ENCODE measurements around the gene PHYHIPL.
"Not testable (repeated sequence)": the region's sequence is repeated elsewhere in the genome, so short reads cannot be mapped to it uniquely, and the experiment has no call there.

Gene PHYHIPL

DNA sequence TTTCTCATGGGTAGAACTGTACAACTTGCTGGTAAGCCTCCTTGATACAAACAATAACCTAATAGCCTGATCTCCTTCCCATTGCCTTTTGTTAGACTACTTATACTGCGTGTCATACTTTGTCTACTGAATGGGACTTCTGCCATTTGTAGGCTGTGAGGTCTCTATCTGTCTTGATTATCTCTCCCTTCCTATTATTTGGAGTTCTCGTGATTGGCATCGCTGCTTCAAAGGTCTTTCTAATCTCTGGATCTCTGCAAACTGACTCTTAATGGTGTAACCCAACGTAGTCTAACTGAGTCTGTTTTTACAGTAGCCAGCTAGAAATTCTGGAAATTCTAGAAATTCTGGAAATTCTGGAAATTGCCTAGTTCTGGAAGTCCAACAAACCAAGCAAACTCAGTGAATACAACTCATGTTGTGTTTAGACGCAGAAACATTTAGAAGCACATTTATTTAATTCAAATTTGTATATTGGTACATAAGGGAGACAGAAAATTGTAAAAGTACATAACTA is 29.8 kb downstream of the PHYHIPL start:
- no peak for DNase-seq (ENCODE audit: low spot score)

GRCh38 chr10:59212301-59212798 is 35.9 kb downstream of the PHYHIPL start:
- no peak for DNase-seq (ENCODE audit: low spot score)

- DNase-seq (ENCODE audit: low spot score), result no peak
Measured at GRCh38 chr10:59214160-59214559, 37.7 kb downstream of the PHYHIPL start.

GRCh38 chr10:59216178-59216869 is 39.9 kb downstream of the PHYHIPL start:
- no peak for DNase-seq (ENCODE audit: low spot score)

DNA sequence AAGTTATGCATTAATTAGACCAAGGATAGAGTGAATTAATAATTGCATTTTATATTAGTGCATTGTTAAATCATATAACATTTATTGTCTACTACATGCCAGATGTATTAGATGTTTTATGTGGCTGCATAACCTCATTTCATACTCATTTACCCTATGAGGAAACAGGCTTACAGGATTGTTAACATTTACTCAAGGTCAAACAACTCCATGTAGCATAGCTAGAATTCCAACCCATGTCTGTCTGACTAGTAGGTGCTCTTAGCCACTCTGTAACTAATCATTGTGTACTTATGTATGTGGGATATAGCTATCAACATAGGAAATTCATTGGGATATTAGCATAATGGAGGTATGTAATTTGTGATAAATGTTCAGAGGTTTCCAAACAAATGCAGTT is 46.3 kb downstream of the PHYHIPL start:
- DNase-seq (ENCODE audit: low spot score), result no peak

GRCh38 chr10:59223597-59223996 is 47.2 kb downstream of the PHYHIPL start:
- not testable (repeated sequence) for DNase-seq (ENCODE audit: low spot score)

- DNase-seq (ENCODE audit: low spot score), result no peak
Measured at GRCh38 chr10:59225211-59225610, 48.8 kb downstream of the PHYHIPL start.

DNA sequence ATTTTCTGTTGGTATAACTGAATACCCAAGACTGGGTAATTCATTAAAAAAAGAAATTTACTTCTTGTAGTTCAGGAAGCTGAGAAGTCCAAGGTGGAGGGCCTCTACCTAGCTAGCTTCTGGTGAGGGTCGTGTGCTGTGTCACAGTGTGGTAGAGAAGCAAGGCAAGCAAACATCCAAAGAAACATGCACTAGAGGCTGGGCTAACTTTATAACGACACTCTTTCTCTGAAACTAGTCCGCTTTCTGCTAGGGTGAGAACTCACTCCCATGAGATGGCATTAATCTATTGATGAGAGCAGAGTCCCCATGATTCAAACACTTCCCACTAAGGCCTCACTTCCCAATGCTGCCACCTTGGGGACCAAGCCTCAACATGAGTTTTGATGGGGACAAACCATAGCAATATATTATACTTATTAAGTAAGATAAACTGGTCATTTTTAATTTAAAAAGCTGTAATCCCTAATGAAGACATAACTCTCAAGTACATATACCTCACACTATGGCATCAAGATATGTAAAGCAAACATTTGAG is 50.8 kb downstream of the PHYHIPL start:
- no peak for DNase-seq (ENCODE audit: low spot score)

DNA sequence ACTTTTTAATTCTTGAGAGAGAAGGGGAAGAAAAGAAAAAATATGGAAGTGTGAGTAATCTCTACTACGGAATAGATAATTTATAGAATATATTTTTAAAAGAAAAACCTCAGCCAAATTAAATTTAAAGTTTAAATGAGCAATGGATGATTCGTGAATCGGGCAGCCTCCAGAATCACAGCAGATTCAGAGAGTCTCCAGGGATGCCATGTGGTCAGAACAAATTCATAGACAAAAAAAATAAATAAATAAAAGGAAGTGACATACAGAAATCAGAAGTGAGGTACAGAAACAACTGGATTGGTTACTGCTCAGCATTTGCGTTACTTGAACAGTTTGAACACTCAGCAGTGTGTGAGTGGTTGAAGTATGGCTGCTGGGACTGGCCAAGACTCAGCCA is 53.0 kb downstream of the PHYHIPL start:
- DNase-seq (ENCODE audit: low spot score), result no peak

DNA sequence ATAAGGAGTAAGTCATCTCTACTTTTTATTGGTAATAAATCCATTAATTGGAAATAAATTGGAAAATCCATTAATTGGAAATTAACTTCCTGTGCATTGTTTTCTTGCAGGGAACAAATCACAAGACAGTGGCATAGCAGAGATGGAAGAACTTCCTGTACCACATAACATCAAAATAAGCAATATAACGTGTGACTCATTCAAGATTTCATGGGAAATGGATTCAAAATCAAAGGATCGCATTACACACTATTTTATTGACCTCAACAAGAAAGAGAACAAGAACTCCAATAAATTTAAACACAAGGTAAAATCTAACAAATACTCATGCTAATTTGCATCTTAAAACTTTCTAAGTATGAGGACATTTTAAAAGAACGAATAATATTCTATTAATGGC is 57.8 kb downstream of the PHYHIPL start:
- DNase-seq (ENCODE audit: low spot score), result no peak

- peak; percentile 50 for DNase-seq (ENCODE audit: low spot score)
Measured at GRCh38 chr10:59234816-59235429, 58.5 kb downstream of the PHYHIPL start.

DNA sequence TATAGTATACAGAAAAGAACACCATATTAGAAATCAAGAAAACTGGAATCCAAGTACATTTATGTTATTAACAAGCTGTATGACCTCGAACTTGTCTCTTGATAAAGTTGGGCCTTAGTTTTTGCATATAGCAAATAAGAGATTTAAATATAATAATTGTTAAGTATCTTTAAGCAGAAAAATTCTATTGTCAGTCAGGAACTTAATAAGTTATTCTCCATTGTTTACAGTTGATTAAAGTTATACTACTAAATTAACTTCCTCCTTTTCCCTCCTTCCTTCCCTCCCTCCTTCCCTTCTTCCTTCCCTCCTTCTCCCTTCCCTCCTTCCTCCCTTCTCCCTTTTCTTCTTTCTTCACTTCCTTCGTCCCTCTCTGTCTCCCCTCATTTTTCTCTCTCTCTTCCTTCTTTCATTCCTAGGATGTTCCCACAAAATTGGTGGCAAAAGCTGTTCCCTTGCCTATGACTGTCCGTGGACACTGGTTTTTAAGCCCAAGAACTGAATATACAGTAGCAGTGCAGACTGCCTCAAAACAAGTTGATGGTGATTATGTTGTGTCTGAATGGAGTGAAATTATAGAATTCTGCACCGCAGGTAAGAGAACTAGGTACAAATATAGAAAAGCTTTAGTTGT is 59.7 kb downstream of the PHYHIPL start:
- DNase-seq (ENCODE audit: low spot score), result no peak

DNA sequence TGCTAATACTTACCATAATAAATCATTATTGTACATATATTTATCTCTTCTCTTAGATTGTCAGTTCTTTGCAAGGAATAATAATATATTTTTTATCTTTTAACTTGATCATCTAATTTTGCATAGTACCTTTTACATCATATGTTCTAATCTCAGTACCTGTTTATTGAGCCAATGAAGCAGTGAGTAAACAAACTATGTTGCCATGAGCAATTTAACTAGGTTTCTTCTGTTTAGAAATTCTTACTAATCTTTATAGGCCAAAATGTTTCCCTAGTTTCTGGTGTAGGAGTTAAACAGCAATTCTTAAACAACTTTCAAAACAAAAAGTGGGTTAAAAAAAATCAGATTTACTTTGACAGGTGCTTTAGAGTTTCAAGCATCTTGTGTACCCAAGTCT is 61.3 kb downstream of the PHYHIPL start:
- no peak for DNase-seq (ENCODE audit: low spot score)

GRCh38 chr10:59239108-59239507 is 62.7 kb downstream of the PHYHIPL start:
- not testable (repeated sequence) for DNase-seq (ENCODE audit: low spot score)

DNA sequence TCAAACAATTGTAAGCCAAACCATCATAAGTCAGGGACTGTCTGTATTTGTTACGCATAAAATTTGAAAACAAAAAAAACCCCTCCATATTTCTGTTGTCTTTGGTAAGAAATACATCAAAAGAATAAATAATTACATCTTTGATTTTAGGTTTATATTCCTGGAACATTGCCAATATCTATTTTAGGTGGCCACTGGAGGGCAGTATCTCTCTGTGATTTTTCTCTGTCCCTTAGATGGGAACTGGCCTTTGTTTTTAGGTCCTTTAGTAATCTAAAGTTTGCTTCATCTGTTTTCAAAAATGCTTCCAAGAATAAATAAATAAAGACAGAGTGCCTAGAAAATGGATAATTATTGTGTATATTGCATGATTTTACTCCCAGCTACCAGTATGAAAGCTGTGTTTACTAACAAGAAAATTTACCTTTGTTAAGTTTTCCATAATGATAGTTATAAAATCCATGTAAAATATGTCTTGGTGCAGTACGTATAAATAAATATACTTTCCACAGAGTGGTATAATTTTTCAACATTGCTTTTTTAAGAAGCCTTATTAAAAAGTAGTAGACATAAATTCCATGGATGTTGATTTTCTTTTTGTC is 64.2 kb downstream of the PHYHIPL start:
- peak; percentile 40 for DNase-seq (ENCODE audit: low spot score)

GRCh38 chr10:59242057-59242456 is 65.6 kb downstream of the PHYHIPL start:
- no peak for DNase-seq (ENCODE audit: low spot score)

DNA sequence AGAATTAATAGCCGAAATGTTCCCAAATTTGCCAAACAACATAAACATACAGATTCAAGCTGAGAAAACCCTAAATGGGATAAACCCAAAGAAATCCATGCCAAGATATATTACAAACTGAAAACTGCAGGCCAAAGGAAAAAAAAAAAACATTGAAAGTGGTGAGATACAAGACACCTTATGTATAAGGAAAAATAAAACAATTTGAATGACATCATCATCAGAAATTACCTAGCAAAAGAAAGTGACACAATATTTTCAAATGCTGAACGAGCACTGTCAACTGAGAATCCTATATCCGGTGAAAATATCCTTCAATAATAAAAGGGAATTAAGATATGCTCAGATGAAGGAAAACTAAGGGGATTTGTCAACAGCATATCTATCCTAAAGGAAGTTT is 66.5 kb downstream of the PHYHIPL start:
- DNase-seq (ENCODE audit: low spot score), result no peak

DNA sequence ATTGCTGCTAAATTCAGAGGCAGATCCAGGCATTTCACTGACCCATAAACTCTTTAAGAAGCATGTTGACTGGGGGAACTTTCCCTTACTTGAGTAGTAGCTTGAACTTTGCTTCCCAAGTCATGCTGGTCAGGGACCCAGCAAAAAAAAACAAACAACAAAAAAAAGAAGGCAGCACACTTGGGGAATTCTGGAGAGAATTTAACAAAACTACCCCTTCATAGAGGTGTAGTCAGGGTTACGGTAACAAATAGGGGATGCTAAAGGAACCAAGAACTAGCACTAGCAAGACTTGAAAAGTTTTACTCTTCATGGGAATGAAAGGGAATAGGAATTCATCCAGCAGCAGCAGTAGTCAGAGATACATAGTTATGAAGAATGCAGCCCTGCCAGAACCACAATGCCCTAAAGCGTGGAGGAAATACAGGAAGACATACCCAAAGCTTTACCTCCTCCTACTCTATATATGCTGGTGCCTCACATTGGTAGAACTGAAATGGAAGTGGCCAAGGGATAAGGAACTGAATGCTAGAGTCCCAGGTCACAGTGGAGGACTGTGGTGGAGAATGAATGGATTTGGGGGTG is 67.3 kb downstream of the PHYHIPL start:
- DNase-seq (ENCODE audit: low spot score), result no peak

GRCh38 chr10:59244871-59245270 is 68.4 kb downstream of the PHYHIPL start:
- DNase-seq (ENCODE audit: low spot score), result no peak

DNA sequence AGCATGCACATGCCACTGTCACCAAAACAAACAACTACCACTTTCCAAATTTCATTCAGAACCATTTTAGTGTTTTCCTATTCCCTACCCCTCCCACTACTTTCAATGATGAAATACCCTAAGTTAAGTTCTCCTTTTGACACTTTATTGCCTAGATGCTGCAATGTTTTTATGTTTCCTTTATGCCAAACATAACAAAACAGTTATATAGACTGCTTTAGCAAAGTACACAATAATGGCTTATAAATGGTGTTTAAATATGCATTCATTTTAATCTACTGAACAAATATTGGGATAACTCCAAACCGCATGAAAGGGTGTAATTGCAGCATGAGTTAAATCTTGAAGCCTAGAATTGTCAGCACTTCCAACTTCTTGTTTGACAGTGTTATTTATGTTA is 69.2 kb downstream of the PHYHIPL start:
- no peak for DNase-seq (ENCODE audit: low spot score)

GRCh38 chr10:59252491-59252890 is 76.0 kb downstream of the PHYHIPL start:
- DNase-seq (ENCODE audit: low spot score), result no peak

DNA sequence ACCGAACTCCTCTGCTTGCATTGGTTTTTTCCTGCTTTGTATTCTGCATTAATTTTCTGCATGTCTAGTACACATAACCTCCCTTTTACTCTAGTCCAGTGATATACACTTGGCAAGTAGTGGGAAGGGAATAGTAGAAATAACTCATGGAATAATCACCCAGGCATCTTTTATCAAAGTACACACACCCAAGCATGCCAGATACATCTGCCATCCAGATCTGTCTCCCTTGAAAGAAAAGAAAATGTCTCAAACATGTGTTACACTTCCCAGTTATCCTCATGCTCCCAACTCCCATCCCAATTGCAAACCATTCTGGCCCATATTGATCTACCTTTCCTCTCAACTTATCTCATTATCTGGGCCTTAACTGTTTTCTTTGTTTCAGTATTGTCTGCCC is 79.0 kb downstream of the PHYHIPL start:
- no peak for DNase-seq (ENCODE audit: low spot score)

All from Ammon's horn (tissue), 1 donor.